Hematopoietic multipotent progenitor cell treated with erythropoietin and hydrocortisone succinate and interleukin-3 and kit ligand, for 4 days (in vitro differentiated cells): ENCODE data around the gene SIL1.

Experiments used
- DNase-seq: peaks from one replicate; pipeline ENCODE4 v3.0.0-alpha.2; 2015

The SIL1 gene

GRCh38 chr5:138951986-138952735, 246.0 kb downstream of the SIL1 start:
- DNase-seq, result no peak

GRCh38 chr5:138951091-138951985, 246.8 kb downstream of the SIL1 start:
- DNase-seq, result no peak

DNA sequence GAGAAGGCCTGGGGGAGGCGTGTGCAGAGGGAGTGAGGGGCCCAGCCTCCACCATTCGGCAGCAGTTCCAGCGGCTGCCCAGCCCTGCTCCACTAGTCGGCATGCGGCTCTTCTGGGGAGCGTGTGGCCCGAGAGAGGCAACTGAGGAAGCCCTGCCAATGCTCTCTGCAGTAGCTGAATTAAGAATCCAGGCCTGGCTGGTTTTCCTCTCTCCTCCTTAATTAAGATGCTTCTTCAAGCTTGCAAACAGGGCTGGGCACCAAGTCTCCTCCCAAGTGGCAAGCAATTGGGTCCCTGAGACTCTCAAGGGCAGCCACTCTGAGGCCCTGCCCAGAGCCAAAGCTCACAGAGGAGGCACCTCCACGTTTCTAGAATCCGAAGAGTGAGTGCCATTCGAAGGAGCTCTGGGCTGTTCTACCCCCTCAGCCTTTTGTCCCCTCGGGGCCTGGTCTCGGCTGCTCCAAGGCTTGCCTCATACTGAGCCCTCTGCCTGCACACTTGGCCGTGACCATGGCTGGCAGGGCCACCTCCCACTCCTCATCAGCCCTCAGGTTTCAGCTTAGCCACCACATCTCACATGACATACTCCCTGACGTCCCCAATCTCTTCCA, 247.6 kb downstream of the SIL1 start:
- DNase-seq, result no peak

GRCh38 chr5:138949988-138950387, 248.2 kb downstream of the SIL1 start:
- no peak for DNase-seq

GRCh38 chr5:138949223-138949574, 249.0 kb downstream of the SIL1 start:
- no peak for DNase-seq

DNA sequence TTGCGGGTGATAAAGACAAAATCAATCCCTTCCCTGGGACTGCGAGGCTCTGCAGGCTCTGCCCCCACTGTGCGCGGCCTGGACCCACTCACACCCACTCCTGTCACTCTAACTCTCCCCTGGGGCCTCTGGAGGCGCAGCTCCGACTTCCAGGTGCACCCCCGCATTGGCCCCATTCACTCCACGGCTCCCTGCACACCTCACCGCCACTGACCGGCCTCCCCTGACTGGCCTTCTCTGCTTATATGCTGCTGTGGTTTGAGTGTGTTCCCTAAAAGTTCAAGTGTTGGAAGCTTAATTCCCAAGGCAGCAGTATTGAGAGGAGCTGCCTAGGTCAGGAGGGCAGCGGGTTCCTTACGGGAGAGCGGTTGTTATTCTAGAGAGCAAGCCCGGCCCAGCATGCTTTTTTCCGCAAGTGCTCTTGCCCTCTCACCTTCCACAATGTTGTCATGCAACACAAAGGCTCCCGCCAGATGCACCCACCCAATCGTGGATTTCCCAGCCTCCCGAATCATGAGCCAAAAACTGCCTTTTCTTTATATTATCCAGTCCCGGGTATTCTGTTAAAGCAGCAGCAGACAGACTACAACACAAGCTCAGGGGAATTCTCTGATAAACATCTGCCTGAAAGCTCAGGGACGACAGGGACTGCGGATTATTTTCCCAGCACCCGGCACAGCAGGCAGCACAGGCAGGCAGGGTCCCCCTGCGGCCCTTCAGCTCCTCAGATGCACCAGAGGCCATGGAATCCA, 249.5 kb downstream of the SIL1 start:
- DNase-seq, result no peak

GRCh38 chr5:138947780-138948179, 250.4 kb downstream of the SIL1 start:
- no peak for DNase-seq

- DNase-seq, result no peak
Measured at GRCh38 chr5:138946831-138947560, 251.2 kb downstream of the SIL1 start.

GRCh38 chr5:138946241-138946623, 251.9 kb downstream of the SIL1 start:
- DNase-seq, result no peak

- no peak for DNase-seq
Measured at GRCh38 chr5:138945421-138946240, 252.5 kb downstream of the SIL1 start.

DNA sequence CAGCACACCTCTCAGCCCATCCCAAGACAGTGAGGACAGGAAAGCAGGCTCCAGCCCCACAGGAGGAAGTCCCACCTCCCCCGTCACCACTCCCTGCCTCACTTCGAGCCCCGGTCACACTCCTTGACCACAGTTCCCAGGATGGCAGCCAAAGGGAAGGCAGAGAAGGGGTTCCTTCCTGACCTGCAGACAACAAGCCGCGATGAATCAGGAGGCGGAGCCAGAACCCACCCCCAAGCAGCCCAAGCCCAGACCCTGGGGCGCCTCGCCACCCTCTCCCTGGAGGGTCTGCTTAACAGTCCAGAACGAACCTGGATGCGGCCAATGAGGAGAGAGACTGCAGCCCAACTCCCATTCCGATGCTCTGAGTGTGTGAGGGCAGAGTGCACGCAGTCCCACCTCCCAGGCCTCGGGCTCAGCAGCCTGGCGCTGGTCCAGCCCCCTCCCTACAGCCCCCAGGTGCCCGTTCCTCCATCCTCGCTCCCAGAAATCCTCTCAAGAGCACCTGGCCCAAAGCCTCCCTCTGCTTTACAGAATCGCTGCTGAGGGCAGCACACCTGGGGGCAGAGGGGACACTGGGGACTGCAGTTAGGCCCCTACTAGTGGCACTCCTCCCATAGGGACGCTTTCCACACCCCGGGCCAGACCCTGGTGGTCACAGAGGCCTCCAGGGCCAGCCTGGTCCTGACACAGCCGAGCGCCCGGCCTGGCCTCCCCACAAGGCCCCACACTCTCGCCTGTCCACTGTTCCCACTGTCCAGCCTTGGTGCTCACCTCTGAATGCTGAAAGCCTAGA, 253.4 kb downstream of the SIL1 start:
- DNase-seq, result no peak

DNA sequence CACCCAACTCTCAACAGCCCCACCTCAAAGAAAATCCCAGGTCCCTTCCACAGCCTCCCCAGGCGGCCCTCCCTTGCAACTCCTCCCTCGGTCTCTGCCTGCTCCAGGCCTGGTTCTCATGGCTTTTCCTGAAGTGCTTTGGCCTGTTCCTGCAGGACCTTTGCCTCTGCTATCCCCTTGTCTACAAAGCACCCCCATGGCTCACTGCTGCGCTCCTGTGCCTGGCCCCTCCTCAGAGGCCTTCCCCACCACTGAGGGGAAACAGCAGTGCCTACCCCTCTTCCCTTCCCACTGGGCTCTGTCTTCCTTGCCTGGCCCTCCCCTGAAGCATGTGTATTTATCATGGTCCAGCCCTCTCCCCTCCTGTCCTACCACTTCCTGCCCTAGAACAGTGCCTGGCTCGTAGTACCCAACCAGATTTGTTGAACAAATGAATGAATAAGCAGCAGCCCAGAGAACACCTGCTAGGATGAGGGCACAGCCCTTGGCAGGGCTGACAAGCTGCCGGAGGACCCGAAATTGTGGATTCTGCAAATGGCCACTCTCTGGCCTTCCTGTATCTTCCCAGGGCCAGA, 254.5 kb downstream of the SIL1 start:
- DNase-seq, result no peak

DNA sequence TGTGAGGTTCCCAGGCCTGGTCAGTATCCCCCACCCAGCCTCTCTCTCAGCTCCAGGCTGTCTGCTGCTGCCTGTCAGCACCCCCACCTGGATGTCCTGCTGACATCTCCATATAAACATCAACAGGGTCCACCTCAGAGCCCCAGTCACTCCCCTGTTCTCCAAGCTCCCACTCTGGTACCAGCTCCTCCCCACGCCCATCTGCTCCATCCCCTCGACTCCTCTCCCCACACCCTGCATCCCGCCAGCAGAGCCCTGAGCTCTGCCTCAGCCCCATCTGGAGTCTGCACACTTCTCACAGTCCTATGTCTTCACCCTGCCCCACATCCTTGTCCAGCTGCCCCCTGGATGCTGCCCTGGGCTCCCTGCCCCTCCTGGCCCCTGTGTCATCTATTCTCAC, 255.3 kb downstream of the SIL1 start:
- DNase-seq, result no peak

DNA sequence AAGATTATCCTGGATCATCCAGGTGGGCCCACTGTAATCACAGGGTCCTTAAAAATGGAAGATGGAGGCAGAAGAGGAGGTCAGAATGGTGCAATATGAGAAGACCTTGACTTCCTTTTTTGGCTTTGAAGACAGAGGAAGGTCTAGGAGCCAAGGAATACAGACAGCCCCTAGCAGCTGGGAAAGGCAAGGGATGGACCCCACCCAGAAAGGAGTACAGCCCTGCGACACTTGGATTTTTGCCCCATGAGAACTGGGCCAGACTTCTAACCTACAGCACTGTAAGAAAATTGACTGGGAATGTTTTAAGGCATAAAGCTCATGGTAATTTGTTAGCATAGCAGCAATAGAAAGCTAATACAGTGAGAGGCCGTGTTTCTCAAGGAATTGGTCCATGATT, 256.1 kb downstream of the SIL1 start:
- no peak for DNase-seq

- DNase-seq, result no peak
Measured at GRCh38 chr5:138938526-138938925, 259.6 kb downstream of the SIL1 start.

DNA sequence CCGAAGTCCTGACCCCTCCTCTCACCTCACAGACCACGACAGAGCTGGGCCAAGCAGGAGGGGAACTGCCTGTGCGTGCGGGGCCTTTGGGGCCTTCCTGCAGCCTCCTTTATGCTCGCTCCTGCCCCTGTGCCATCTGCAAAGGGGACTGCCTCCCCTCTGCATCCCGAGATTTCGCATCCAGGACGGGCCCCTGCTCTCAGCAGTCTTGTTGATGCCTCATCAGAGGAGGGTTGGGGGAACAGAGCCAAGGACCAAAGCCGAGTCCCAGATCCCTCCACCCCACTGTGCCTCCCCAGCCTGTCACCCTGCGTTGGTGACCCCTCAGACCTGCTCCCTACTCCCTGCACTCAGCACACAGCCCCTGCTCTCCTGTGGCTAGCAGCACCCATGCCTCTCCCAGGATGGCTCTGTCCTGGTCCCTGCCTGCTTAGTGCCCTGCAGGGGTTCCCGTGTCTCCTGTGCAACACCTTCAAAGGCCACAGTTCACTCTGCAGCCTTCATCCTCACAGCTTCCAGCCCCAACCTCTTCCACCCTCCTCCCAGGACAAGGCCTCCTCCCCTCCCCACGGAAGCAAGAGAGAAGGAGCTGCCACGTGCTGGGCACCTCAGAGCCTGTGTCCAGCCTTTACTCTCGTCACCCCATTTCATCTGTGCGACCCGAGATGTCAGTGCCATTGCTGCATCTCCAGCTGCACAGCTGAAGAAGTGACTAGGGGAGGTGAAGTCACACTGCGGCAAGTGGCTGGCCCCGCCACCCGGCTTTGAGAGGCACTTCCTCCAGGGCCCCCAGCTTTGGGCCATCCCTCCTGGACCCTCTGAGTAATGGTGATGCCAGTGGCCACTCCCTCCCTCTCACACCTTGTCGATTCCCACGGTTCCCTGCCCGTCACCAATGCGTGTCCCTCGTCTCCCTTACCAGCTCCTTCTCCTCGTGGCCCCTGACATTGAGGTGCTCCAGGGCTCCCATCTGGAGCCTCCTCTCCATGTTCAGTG, 260.5 kb downstream of the SIL1 start:
- no peak for DNase-seq

DNA sequence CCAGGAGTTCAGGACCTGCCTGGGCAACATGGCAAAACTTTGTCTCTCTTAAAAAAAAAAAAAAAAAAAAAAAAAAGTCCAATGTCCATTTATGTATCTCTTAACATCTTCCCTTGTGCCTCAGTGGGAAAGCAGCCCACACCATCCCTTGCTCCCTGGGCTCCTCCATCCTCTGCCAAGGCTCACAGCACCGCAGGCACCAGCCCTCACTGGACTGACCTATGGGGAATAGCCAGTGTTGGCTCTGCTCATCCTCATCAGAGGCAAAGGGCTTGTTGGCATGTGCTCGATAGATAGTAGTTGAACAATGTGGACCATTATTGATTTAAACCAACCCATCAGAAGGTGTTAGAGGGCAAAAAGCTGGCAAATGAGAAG, 261.2 kb downstream of the SIL1 start:
- no peak for DNase-seq

DNA sequence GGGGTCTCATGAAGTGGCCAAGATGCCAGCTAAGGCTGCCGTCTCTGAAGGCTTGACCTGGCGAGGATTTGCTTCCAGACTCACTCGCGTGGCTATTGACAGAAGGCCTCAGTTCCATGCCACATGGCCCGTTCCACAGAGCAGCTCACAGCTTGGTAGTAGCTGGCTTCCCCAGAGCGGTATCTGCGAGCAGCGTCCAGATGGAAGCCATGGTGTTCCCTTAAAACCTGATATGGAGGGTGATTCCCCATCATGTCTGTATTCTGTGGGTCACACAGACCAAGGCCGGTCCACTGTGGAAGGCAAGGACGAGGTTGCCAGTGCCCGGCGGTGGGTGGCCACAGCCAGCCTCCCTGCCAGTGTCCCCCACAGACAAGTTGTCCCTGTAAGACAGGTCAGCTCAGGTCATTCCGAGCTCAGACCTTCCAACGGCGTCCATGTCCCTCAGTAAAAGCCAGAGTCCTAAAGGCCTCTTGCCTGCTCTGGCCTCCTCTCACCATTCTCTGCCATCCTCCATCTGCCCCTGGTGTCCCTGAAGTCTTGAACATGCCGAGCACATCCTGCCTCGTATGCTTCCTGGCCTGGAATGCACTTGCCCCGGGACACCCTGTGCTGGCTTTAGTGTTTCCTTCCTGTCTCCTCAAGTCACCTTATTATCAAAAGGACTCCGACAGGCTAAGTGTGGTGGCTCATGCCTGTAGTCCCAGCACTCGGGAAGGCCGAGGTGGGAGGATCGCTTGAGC, 261.8 kb downstream of the SIL1 start:
- DNase-seq, result no peak
